ENCODE measurements around the gene DPP6.

Gene DPP6

DNA sequence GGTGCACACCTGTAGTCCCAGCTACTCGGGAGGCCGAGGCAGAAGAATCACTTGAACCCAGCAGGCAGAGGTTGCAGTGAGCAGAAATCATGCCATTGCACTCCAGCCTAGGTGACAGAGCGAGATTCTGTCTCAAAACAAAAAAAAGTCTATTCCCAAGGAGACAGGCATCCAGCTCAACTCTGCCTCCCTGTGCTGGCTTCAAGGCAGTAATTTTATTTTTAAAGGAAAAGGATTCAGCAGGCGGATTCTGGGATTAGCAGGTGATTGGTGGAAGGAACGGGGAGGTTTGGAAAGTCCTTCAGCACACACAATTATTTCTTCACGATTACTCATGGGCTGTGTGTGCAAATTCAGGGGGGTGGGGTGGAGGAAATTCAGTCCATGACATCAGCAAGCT, 707.8 kb downstream of the DPP6 start:
- DNase-seq (ENCODE audit: low read depth) = no peak
- TF ChIP-seq, protein P1, sequence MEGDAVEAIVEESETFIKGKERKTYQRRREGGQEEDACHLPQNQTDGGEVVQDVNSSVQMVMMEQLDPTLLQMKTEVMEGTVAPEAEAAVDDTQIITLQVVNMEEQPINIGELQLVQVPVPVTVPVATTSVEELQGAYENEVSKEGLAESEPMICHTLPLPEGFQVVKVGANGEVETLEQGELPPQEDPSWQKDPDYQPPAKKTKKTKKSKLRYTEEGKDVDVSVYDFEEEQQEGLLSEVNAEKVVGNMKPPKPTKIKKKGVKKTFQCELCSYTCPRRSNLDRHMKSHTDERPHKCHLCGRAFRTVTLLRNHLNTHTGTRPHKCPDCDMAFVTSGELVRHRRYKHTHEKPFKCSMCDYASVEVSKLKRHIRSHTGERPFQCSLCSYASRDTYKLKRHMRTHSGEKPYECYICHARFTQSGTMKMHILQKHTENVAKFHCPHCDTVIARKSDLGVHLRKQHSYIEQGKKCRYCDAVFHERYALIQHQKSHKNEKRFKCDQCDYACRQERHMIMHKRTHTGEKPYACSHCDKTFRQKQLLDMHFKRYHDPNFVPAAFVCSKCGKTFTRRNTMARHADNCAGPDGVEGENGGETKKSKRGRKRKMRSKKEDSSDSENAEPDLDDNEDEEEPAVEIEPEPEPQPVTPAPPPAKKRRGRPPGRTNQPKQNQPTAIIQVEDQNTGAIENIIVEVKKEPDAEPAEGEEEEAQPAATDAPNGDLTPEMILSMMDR (IDR thresholded peaks at IDR 0.05; ENCODE audit: control insufficient read depth, extremely low read depth, insufficient read depth) = no peak
- no peak overlapping the region for H3K4me3 ChIP-seq (ENCODE audit: low read depth, low read length)

GRCh38 chr7:154765118-154765517, 712.9 kb downstream of the DPP6 start:
- TF ChIP-seq, protein P1 (IDR thresholded peaks at IDR 0.05; ENCODE audit: control insufficient read depth, extremely low read depth, insufficient read depth) = no peak
- DNase-seq (ENCODE audit: low read depth) = no peak

DNA sequence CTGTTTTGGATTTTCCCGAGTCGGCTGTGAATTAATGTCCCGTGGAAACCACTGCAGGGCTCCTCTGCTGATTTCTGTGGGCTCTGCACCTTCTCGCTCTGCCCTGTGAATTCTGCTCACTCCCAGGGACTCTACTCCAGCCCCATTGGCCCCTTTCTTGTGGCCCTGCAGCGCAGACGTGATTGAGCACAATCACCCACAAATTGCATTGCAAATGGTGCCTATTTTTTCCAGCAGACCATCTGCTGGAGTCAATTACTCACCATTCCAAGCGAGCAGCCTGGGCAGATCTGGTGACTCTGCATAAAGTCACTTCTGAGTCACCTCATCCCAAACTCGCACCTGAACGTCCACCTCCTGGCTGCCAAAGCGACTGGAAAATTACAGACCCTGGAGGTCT, 714.9 kb downstream of the DPP6 start:
- no peak for DNase-seq (ENCODE audit: low read depth)
- H3K4me3 ChIP-seq (ENCODE audit: low read depth, low read length) = no peak overlapping the region
- TF ChIP-seq, protein P1 (IDR thresholded peaks at IDR 0.05; ENCODE audit: control insufficient read depth, extremely low read depth, insufficient read depth) = no peak

More at GRCh38 chr7:154765118-154765517, 712.9 kb downstream of the DPP6 start:
- H3K4me3 ChIP-seq (ENCODE audit: low read depth, low read length) = no peak overlapping the region

GRCh38 chr7:154767821-154768415, 715.7 kb downstream of the DPP6 start:
- DNase-seq (ENCODE audit: low read depth) = no peak
- H3K4me3 ChIP-seq (ENCODE audit: low read depth, low read length) = no peak overlapping the region
- TF ChIP-seq, protein P1 (IDR thresholded peaks at IDR 0.05; ENCODE audit: control insufficient read depth, extremely low read depth, insufficient read depth) = no peak

DNA sequence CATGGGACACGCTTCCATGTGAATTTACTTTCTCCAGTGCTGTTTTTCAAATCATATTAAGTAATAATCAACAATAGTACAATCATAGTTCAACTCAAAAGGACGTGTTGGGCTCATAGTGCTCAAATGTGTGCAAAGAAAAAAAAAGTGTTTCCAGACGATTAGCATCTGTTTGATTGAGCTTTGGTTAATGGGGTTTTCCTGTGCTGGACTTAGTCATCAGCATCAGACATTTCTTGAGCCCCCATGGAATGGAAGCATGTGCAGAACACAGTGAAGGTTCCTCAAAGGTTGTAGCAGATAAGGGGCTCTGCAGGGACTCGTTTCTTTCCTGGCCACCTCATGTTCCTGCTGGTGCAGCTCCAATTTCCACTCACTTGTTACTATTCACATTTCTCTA, 716.8 kb downstream of the DPP6 start:
- H3K4me3 ChIP-seq (ENCODE audit: low read depth, low read length) = no peak overlapping the region
- no peak for DNase-seq (ENCODE audit: low read depth)
- TF ChIP-seq, protein P1 (IDR thresholded peaks at IDR 0.05; ENCODE audit: control insufficient read depth, extremely low read depth, insufficient read depth) = no peak

GRCh38 chr7:154769527-154769926, 717.3 kb downstream of the DPP6 start:
- DNase-seq (ENCODE audit: low read depth) = no peak
- H3K4me3 ChIP-seq (ENCODE audit: low read depth, low read length) = no peak overlapping the region
- TF ChIP-seq, protein P1 (IDR thresholded peaks at IDR 0.05; ENCODE audit: control insufficient read depth, extremely low read depth, insufficient read depth) = no peak

DNA sequence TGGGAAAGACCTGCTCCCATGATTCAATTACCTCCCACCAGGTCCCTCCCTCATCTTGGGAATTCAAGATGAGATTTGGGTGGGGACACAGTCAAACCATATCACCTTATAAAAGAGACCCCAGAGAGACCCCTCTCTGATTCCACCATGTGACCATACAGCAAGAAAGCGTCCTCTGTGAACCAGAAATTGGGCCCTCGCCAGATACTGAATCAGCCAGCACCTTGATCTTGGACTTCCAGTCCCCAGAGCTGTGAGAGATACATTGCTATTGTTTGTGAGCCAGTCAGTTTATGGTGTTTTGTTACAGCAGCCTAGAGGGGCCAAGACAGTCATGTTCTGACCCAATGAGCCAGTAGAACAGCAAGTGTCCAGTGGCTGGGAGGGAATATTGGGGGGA, 718.2 kb downstream of the DPP6 start:
- TF ChIP-seq, protein P1 (IDR thresholded peaks at IDR 0.05; ENCODE audit: control insufficient read depth, extremely low read depth, insufficient read depth) = no peak
- no peak for DNase-seq (ENCODE audit: low read depth)
- no peak overlapping the region for H3K4me3 ChIP-seq (ENCODE audit: low read depth, low read length)

Measured in LNCaP clone FGC (cell line).